ENCODE data around the gene PIK3C2A. TPM values are rescaled to one million over a fixed set of nuclear protein-coding genes. Genes with fewer than 3 reads are reported as not detected.
A peak's percentile ranks its signal among the peaks of the same experiment; 100 is the strongest.

The PIK3C2A gene
- total and polyA plus RNA-seq, 10 of the 15 experiments (the other 5 are each of a cell fraction or from before 2014, with no cell fraction given), result 1.6 to 20.6 (median 9.1) TPM

- TF ChIP-seq POLR2AphosphoS2 (IDR thresholded peaks at IDR 0.05; ENCODE audit: low read depth, low read length) (no peak), MEF2A (IDR thresholded peaks at IDR 0.05; ENCODE audit: insufficient read depth, low read depth, low read length) (no peak), ZBTB11 (CRISPR knock-in tag; IDR thresholded peaks at IDR 0.05) (no peak), MEF2B (IDR thresholded peaks at IDR 0.05; ENCODE audit: partially characterized antibody, poor library complexity, severe bottlenecking) (peak; percentile 44), MLLT1 (IDR thresholded peaks at IDR 0.05) (0 out of 2 replicates have a peak, but pooled peaks have one; percentile 20), NFYA (IDR thresholded peaks at IDR 0.05; ENCODE audit: borderline replicate concordance, low read depth, low read length) (no peak), E2F8 (IDR thresholded peaks at IDR 0.05; ENCODE audit: low read depth, partially characterized antibody) (no peak), CHD4 (IDR thresholded peaks at IDR 0.05) (no peak), SIN3A (IDR thresholded peaks at IDR 0.05; ENCODE audit: low read depth, low read length) (no peak), FOXK2 (IDR thresholded peaks at IDR 0.05) (no peak), ZNF384 (IDR thresholded peaks at IDR 0.05; ENCODE audit: borderline replicate concordance, low read depth, low read length) (no peak), SMAD5 (IDR thresholded peaks at IDR 0.05; ENCODE audit: low read depth) (no peak), NFXL1 (IDR thresholded peaks at IDR 0.05; ENCODE audit: borderline replicate concordance) (no peak), ZNF207 (IDR thresholded peaks at IDR 0.05; ENCODE audit: borderline replicate concordance) (no peak), IRF4 (IDR thresholded peaks at IDR 0.05; ENCODE audit: low read depth, low read length) (peak; percentile 67; the same call in 1 of the 2 replicates), SREBF1 (IDR thresholded peaks at IDR 0.05; ENCODE audit: low read length) (no peak), HDAC2 (IDR thresholded peaks at IDR 0.05) (no peak), ZNF24 (IDR thresholded peaks at IDR 0.05) (no peak), JUNB (IDR thresholded peaks at IDR 0.05) (peak; percentile 86), PKNOX1 (IDR thresholded peaks at IDR 0.05) (no peak), ZBTB33 (IDR thresholded peaks at IDR 0.05) (no peak), MYB (IDR thresholded peaks at IDR 0.05; ENCODE audit: borderline replicate concordance, low read depth, low read length) (no peak)
These were observed 36.3 kb upstream of the PIK3C2A start (continued) for GRCh38 chr11:17244046-17244445.

Measured in GM12878 (cell line).